NCI-H1092 treated with DMSO at 0.1 percent for 48 hours (cell line): Measurements from ENCODE around the gene YJU2.
A peak's percentile ranks its signal among the peaks of the same experiment; 100 is the strongest.
"Not testable (repeated sequence)": the region's sequence is repeated elsewhere in the genome, so short reads cannot be mapped to it uniquely, and the experiment has no call there.

Source experiments
- DNase-seq: peaks from one replicate; lab custom pipeline; 2025; lab: John Stamatoyannopoulos, UW

YJU2 gene

DNA sequence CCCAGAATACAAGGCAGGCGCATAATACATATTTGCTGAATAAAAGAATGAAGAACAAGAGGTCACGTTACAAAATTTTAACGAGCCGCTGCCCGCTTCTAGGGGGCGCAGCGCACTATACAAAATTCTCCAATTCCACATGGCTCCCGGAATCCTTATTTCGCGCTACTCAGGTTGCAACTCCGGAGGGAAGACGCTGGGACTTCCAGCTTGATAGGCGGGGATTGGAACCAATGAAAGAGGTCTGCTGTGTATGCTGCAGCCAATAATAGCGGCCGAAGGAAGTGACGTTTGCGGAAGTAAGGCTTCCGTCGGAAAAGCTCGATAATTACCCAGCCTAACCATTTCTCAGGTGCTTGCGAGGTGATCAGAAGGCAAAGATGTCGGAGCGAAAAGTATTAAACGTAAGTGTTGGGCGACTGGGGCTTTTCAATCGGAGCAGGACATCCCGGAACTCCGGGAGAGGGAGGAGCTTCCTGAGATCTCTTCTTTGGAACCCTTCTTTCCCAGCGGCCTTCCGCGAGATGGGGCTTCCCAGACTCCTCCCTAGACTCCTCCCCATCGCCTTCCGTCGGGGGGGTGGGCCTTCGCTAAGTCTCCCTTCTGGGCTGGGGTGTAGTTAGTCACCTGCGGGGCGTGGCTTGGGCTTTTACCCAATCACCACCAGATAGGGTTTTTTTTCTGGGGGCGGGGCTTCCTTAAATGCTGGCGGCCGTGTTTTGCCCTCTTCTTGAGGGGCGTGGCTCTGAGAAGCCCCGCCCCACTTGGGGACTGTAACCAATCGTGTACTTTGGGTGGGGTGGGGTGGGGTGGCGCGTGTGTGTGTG is at the start of gene YJU2:
YJU2 (plus strand) TSS at position 314 of the 827 bp plus-strand sequence; CDS start at position 381, 67 bp downstream.
- DNase-seq: peak; percentile 99

DNA sequence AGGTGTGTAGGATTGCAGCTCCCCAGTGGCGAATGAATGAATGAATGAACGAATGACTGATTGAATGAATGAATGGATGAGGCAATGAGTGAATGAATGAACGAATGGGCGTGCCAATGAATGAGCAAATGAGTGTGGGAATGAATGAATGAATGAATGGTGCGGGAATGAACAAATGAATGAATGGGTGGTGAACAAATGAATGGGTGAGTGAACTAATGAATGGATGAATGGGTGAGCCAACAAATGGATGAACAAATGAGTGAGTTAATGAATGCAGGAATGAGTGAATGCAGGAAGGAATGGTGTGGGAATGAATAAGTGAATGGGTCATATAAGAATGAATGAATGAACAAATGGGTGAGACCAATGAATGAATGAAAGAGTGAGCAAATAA is 49.7 kb upstream of the YJU2 start:
- DNase-seq: no peak

DNA sequence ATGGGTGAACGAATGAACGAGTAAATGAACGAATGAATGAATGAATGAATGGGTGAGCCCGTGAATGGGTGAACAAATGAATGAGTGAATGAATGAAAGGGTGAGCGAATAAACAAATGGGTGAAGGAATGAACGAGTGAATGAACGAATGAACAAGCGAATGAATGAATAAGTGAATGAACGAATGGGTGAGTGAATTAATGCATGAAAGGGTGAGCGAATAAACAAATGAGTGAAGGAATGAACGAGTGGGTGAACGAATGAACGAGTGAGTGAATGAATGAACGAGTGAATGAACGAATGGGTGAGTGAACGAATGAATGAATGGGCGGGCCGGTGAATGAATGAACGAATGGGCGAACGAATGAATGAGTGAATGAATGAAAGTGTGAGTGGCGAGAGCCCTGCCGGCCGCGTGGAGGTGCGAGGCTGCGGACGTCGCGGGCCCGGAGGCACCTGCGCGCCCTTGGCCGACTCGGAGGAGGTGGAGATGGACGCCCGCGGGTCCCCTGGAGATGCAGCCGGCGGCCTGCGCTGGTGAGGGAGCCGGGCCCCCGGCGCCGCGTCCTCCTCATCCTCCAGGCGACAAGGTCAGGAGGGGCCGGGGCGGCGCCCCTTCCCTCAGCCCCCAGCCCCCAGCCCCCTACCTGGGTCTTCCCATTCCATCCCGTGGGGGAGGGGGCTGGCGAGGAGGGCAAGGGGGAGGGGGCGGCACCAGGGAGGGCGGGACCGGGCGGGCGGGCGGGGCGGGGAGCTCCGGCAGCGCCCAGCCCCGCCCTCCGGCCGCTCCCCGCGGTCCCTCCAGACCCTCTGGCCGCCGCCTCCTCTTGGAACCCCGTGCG is 49.0 kb upstream of the YJU2 start:
- DNase-seq: peak; percentile 7

DNA sequence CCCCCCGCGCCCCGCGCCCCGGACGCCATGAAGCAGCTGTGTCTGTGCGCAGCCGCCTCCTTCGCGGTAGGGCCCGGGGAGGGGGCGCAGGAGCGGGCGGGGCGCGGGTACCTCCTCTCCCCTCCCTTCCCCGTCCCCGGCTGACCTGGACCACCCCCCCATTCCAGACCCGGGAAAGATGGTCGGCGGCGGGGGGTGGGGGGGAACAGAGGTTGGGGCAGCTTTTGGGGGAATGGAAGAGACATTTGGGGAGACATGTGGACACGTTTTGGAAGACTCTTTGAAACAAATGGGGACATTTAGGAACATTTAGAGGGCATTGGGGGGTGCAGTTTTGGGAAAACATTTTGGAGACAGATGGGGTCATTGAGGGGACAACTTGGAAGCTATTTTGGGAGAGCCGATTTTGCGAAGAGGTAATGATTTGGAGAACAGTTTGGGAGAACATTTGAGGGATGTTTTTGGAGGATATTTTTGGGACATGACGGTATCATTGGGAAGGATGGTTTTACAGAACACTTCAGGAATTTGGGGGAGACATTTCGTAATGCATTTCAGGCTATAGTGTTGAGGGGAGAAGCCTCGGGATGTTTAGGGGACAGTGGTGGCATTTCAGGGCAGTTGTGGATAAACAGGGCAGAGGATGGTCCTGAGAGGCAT is 48.3 kb upstream of the YJU2 start:
- no peak for DNase-seq

DNA sequence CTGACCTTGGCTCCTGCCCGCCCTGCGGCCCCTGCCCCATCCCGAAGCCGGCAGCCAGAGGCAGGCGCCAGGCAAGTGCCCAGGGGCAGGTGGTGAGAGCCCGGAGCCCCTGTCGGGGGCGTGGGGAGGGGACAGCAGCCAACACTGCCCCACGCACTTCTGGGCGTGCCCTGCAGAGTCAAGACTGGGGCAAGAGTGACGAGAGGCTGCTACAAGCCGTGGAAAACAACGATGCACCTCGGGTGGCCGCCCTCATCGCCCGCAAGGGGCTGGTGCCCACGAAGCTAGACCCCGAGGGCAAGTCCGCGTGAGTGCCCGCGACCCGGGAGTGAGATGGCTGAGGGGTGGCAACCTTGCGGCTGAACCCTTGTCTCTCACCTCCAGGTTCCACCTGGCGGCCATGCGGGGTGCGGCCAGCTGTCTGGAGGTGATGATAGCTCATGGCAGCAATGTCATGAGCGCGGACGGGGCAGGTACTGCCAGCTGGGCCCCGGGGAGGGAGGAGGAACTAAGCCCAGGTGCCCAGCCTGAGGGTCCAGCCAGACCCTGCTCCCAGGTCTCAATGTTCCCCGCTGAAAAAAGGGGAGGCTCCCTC is 47.1 kb upstream of the YJU2 start:
- DNase-seq: no peak

DNA sequence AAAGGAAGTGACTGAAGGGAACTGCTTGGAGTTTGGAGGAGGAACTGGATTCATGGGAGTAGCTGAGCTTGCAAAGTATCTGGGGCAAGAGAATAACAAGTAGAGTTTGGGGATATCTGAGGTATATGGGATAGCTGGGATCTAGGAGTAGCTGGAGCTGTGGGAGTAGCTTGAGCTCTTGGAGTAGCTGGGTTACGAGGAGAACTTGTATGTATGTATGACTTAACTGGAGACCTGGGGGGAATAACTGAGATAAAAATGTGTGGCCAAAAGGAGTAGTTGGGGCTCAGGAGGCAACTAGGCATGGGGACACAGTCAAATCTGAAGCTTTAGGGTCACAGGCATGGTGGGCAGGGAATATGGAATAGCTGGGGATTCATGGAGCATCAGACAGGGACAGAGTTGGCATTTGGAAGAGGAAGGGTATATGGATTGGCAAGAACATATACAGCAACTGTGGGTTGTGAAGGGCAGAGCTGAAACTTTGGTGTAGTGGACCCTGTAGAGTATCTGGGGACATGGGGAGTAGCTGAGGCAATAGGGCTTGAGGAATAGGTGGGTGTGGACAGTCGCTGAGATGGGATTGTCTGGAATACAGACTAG is 45.8 kb upstream of the YJU2 start:
- DNase-seq: no peak

DNA sequence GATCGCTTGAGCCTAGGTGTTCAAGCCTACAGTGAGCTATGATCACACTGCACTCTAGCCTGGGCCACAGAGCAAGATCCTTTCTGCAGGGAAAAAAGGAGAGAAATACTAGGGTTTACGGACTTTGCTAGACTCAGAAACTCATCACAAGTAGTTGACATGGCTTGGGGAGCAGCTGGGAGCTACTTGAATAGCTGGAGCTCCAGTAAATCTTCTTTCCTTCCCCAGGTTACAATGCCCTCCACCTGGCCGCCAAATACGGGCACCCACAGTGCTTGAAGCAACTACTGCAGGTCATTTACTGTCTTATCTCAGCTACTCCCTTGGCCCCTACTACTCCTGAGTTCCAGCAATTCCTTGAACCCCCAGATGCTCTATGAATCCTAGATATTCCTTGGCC is 45.1 kb upstream of the YJU2 start:
- DNase-seq: no peak

DNA sequence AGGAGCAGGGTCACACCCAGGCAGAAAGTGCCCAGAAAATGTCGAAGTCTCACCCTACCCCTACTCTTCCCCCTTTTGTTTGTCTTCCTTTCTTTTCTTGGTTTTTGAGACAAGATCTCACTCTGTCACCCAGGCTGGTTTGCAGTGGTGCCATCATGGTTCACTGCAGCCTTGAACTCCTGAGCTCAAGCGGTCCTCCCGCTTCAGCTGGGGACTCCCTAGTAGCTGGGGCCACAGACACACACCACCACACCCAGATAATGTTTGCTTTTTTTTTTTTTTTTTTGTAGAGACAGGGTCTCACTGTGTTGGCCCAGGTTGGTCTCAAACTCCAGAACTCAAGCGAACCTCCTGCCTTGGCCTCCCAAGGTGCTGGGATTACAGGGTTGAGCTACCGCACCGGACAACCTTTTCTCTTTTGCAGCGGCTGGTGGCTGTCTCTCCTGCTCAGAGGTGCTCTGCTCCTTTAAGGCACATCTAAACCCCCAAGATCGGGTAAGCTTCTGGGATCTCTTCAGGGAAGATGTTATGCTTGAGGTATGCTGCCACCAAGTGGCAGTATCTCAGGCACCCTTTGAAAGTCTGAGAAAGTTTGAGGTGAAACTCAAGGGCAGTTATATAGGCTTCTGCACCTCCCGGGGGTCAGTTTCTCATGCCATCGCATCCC is 39.9 kb upstream of the YJU2 start:
- no peak for DNase-seq

DNA sequence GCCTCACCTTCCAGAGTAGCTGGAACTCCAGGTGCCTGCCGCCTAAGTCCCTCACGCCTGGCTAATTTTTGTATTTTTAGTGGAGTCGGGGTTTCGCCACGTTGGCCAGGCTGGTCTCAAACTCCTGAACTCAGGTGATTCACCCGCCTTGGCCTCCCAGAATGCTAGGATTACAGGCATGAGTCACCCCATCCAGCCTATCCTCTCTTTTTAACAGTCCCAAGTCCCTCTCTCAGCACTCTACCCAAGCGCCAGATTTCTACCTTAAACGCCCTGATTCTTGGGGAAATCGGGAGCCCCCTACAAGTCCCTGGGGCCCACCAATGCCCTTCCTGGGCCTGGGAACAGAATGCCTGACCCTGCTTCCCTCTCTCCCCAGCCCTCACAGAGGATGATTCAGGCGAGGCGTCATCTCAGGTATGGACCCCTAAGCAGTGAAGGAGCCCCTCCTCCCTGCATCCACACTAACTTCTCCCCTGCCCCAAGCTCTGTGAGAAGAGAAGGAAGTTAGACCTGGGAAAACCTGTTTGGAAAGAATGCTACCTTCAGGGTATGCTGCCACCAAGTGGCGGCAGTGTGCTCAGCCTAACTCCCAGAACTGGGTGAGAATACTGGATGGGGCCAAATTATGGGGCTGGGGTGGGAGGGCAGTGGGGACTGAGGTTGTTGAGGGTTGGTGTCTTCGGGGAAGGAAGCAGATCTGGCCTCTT is 38.3 kb upstream of the YJU2 start:
- no peak for DNase-seq

DNA sequence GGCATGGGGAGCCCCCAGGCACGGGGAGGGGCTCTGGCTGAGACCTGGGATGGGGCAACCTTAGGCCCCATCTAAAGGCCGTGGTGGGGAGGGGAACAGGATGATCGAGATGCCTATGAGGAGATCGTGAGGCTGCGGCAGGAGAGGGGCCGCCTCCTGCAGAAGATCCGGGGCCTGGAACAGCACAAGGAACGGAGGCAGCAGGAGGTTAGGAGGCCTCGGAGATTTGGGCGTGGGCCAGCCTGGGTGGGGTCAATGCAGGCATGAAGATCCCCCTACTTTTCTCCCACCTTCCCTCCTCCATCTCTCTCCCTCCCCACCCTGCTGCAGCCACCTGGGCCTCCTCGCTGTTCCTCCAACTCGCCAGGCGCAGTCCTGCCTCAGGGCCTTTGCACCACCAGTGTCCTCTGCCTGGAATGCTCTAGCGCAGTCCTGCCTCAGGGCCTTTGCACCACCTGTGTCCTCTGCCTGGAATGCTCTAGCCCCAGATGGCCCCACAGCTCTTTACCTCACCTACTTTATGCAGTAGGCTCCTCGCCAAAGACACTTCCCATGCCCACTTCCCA is 36.6 kb upstream of the YJU2 start:
- DNase-seq: no peak

DNA sequence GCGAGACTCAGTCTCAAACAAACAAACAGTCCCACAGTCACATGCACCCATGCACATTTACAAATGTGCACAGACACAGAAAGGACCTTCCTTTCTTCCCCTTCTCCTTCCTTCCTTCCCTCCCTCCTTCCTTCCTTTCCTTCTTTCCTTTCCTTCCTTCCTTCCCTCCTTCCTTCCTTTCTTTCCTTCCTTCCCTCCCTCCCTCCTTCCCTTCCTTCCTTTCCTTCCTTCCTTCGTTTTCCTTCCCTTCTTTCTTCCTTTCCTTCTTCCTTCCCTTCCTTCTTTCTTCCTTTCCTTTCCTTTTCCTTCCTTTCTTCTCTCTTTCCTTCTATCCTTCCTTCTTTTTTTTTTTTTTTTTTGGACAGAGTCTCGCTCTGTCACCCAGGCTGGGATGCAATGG is 33.8 kb upstream of the YJU2 start:
- no peak for DNase-seq

DNA sequence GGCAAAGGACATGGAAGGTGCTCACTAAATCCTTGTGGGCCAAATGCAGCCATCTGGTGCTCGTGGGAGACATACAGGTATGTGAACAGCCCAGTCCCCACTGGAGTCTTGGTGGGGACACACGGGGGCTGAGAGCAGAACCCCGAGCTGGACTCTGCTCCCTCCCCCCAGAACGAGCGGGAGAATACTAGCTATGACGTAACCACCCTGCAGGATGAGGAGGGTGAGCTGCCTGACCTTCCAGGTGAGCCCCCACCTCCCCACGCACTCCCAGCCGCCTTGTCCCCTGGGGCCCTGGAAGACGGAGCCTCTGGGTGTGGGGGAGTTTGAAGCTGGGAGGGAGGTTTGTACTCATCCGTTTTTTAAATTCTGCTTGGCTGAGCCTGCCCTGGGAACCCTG is 31.1 kb upstream of the YJU2 start:
- no peak for DNase-seq

DNA sequence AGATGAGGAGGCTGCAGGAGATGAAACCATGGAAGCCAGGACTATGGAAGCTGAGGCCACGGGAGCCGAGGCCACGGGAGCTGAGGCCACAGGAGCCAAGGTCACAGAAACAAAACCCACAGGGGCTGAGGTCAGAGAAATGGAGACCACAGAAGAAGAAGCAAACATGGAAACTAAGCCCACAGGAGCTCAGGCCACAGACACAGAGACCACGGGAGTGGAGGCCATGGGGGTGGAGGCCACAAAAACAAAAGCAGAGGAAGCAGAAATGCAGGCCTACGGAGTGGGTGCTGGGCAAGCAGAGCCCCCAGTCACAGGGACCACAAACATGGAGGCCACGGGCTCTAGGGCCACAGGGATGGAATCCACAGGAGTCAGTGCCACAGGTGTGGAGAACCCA is 30.0 kb upstream of the YJU2 start:
- no peak for DNase-seq

DNA sequence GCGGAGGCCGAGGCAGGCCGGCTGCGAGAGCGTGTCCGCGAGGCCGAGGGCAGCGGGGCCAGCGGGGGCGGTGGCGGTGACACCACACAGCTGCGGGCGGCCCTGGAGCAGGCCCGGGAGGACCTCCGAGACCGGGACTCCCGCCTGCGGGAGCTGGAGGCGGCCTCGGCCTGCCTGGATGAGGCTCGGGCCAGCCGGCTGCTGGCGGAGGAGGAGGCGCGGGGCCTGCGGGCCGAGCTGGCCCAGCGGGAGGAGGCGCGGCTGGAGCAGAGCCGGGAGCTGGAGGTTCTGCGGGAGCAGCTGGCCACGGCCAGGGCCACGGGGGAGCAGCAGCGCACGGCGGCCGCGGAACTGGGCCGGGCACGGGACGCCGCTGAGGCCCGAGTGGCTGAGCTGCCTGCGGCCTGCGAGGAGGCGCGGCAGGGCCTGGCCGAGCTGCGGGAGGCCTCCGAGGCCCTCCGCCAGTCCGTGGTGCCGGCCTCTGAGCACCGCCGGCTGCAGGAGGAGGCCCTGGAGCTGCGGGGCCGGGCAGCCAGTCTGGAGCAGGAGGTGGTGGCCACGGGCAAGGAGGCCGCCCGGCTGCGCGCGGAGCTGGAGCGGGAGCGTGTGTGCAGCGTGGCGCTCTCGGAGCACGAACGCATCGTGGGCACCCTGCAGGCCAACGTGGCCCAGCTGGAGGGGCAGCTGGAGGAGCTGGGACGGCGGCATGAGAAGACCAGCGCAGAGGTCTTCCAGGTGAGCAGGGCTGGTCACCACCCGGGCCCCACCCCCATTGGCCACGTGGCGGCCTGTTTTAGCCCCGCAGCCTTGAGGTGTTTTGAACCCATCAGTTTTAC is 29.2 kb upstream of the YJU2 start:
- DNase-seq: no peak

DNA sequence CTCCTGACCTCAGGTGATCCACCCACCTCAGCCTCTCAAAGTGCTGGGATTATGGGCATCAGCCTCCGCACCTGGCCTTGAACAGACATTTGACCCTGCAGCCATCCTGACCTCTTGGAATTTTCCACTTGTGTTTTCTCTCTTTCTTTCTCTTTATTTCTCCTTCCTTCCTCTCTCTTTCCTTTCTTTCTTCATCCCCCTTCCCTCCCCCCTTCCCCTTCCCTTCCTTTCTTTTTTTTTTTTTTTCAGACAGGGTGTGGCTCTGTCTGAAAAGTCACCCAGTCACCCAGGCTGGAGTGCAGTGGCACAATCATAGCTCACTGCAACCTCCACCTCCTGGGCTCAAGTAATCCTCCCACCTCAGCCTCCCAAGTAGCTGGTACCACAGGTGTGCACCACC is 28.4 kb upstream of the YJU2 start:
- DNase-seq: not testable (repeated sequence)

DNA sequence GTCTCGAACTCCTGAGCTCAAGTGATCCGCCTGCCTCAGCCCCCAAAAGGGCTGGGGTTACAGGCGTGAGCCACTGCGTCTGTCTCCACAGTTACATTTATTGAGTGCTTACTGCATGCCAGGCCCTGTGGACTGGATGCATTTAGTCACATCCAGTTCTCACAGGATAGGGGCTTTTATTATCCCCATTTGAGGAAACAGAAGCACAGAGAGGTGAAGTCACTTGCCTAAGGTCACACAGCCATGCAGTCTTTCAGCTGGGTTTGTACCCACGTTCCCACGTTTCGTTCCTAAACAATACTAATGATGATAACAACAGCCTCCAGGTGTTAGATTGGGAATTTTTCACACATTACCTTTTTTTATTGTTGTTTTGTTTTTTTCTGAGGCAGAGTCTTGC is 26.7 kb upstream of the YJU2 start:
- DNase-seq: no peak

DNA sequence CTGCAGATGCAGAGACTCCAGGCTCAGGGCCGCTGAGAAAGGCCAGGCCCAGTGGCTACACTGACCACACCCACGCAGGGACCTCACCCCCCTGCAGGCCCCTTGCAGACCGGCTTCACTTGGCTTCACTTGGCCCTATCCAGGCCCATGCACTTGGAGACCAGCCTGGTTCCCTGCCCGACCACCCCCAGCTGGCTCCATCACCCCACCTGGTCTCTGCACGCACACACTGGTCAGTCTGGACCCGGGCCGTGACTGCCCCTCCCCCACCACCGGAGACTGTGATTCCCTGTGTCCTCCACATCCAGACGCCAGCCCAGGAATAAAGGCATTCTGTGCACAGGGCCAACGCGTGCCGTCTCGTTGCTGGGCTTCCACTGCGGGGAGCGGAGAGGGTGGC is 22.4 kb upstream of the YJU2 start:
- DNase-seq: no peak

DNA sequence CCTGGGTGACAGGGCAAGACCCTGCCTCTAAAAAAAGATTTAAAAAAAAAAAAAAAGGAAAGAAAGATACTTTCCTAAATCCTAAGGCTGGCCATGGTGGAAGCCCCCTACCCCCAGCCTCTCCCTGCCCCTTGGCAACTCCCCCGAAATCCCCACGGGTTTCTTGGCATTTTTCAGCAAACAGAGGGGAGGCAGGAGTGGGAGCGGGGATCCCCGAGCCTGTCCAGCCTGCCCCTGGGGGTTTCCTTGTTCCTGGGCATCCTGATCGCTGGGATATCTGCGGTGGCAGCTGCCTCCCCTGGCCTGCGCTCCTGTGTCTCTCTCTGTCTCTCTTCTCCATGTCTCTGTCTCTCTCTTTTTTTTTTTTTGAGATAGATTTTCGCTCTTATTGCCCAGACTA is 21.0 kb upstream of the YJU2 start:
- no peak for DNase-seq

DNA sequence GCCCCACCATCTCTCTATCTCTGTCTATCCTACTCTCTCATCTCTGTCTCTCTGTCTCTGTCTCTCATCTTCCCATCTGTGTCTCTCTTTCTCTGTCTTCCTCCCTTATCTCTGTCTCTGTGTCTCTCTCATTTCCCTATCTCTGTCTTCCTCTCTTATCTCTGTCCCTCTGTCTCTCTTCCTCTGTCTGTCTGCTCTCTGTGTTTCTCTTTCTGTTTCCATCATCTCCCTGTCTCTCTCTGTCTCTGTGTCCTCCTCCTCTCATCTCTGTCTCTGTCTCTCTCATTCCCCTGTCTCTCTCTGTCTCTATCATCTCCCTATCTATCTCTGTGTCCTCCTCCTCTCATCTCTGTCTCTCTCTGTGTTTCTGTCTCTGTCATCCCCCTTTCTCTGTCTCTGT is 19.1 kb upstream of the YJU2 start:
- DNase-seq: no peak

DNA sequence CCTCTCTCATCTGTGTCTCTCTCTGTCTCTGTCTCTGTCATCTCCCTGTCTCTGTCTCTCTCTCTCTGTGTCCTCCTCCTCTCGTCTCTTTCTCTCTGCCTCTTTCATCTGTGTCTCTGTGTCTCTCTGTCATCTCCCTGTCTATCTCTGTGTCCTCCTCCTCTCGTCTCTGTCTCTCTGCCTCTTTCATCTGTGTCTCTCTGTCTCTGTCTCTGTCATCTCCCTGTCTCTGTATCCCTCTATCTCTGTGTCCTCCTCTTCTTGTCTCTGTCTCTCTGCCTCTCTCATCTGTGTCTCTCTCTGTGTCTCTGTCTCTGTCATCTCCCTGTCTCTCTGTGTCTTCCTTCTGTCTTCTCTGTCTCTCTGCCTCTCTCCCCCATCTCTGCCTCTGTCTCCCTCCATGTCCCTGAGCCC is 18.1 kb upstream of the YJU2 start:
- no peak for DNase-seq
